Adipose tissue (tissue), 3 donors: Measurements from ENCODE around the gene DOCK3. TPM values are rescaled to one million over a fixed set of nuclear protein-coding genes. Genes with fewer than 3 reads are reported as not detected.
"Not testable (repeated sequence)": the region's sequence is repeated elsewhere in the genome, so short reads cannot be mapped to it uniquely, and the experiment has no call there.

Source experiments
- H3K27ac ChIP-seq: one replicate; pipeline ENCODE4 v1.5.1; 2013; ENCODE audit warnings: low read depth, low read length
- WGBS, 3 donors: extraction: QIAGEN DNeasy Blood & Tissue Kit; methylation state at CpG; one replicate each; pipeline ENCODE4 v1.1.7; 2013; 5-methylcytosine and 5-hydroxymethylcytosine counted together
- polyA plus RNA-seq, 3 donors: library from polyadenylated mRNA; stranded (reverse); fragments of 200-250 nt; gene quantifications; one replicate each; pipeline ENCODE4 v1.2.3, GENCODE V29; 2013
- donor health status: healthy with polysubstance abuse.
- donor health status: Bipolar disorder and iron deficiency.
- donor health status: healthy.

Gene DOCK3
- polyA plus RNA-seq, 3 donors: 0.09 to 0.14 (median 0.11) TPM

DNA sequence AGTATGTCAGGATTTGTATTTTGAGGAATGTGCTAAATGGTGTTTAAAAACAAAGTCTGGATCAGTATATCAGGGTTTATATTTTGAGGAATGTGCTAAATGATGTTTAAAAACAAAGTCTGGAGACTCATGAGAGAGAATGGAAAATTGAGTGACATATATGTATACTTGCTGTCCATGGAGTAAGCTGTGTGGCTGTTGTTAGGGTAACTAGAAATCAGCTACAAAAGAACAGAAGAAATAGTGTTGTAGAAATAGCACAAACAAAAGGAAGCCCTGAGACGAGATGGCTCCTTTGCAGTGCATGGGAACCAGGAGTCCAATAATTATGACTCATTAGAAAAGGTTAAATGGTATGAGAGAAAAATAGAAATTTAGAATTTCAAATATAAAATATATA, 427.7 kb downstream of the DOCK3 start:
- H3K27ac ChIP-seq: no peak overlapping the region
- WGBS, 3 donors: 60 to 88% (median 74%) methylated on average over 1 of the region's 1 CpG

DNA sequence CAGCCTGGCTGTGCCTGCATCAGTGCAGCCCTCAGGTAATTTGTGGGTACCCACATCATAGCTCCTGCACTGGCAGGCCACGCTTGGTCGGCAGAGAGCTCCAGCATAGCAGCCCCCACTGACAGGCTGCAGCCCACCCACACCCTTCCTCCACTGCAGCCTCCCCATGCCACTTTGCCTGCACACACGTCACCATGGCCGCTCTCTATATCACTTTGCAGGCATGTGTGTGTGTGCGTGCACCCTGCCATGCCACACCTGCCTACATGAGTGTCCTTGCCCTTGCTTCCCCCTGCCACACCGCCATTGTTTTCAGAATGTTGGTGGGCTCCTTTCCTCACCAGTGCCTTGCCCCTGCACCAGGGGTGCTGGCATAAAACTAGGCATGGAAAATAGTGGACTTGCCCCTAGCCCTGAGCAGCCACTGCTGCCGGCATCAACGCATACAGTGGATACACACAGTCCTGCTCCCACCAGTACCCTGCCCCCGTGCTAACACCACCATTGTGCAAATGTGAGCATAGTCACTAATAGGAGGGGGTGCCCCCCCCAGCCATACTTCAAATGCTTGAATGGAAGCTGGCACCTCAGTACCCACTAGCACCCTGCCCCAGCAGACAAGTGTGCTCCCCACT, 431.6 kb downstream of the DOCK3 start:
- H3K27ac ChIP-seq: no peak overlapping the region
- 85 to 96% (median 95%) methylated on average over 9 of the region's 9 CpGs for WGBS, 3 donors

DNA sequence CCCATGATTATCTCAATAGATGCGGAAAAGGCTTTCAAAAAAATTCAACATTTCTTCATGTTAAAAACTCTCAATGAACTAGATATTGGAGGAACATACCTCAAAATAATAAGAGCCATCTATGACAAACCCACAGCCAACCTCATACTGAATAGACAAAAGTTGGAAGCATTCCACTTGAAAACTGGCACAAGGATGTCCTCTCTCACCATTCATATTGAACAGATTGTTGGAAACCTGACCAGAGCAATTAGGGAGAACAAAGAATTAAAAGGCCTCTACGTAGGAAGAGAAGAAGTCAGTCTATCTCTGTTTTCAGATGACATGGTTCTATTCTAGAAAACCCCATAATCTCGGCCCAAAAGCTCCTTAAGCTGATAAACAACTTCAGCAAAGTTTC, 435.9 kb downstream of the DOCK3 start:
- 72 to 81% (median 74%) methylated on average over 3 of the region's 3 CpGs for WGBS, 3 donors

DNA sequence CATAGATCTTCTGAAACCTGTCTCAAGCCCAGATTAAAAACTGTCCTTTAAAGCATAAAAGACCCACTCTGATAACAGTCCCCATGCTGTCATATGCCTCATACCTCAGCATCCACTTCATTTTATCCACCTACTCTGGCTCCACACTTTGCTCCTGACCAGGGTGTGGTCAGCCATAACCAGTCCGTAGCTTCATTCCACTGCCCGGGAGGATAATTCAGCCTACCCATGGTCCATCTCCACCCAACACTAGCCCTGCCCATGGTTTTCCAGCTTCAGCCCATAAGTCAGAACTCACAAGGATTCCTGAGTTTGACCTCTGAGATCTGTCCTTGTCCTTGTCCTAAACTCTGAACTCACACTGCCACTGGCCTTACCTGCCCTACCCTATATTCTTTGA, 448.2 kb downstream of the DOCK3 start:
- no peak overlapping the region for H3K27ac ChIP-seq
- WGBS, 3 donors: 77 to 94% (median 86%) methylated on average over 2 of the region's 2 CpGs

More for the DNA sequence above, 435.9 kb downstream of the DOCK3 start:
- no peak overlapping the region for H3K27ac ChIP-seq

DNA sequence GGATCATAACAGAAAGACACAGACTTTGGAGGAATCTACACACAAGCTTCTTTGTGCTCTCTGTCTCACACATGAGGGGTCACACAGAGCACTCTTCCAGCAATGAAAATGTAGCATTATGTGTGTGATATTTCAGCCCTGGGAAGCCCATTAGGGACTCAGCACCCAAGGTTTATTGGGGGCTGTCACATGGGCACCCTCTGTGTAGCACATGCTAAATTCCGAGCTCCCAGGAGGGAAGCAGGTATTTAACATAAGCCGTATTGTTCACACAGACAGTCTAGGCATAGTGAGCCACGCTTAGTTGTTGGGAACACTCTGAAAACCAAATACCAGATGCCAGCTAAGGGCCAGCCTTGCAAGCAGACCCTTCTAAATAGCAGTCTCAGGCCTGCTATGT, 448.8 kb downstream of the DOCK3 start:
- no peak overlapping the region for H3K27ac ChIP-seq
- 62 to 87% (median 86%) methylated on average over 3 of the region's 3 CpGs for WGBS, 3 donors

DNA sequence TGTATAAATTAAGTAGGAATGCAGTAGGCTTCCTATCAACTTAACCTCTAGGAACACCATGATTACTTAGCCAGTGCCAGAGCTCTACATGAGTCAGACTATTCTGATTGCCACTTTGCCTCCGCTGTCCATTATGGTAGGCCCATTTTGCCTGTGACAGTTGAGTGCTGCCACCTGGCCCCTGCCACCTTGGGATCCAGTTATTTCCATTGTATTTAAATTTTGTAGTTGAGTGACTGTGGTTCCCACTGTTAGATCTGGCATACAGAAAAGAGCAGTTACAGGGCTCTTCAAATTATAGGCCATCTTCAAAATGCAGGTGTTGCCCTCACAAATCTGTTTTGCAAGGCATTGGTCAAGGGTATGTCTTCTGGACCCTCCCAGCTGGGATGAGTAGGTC, 456.9 kb downstream of the DOCK3 start:
- 83 to 100% (median 96%) methylated on average over 1 of the region's 1 CpG for WGBS, 3 donors
- H3K27ac ChIP-seq: not testable (repeated sequence)

DNA sequence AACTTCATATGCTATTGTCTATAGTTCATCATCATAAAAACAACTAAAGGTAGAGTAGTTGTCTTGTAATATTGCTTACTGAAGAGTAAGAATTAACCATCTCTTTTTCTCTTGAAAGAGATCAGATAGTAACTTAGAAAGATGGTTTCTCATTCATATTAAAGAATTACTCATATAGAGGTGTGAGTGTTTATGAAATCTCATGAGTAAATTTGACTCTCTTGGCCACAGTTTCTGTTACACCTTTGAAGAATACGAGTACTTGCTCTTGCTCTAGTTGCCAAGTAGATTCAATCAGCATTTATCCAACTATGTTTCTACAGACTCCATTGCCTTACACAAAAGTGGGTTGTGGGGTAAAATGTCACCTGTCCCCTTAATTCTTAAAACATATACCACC, 463.0 kb downstream of the DOCK3 start:
- H3K27ac ChIP-seq: no peak overlapping the region
- 79 to 88% (median 86%) methylated on average over 1 of the region's 1 CpG for WGBS, 3 donors

DNA sequence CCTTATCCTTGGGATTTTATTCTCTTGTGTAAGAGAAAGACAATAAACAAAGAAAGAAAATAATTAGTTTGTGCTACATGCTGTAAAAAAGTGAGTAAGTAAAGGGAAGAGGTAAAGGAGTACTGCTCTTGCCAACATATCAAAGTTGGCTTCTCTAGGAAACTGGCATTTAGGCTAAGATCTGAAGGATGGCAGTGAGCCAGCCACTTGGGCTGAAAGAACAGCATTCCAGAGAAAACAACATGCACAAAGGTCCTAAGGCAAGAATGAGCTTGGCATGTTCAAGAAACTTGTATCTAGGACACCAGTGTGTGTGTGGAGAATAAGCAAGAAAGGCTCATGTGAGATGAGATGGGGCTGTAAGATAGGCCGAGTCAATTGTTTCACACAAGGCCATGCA, 464.9 kb downstream of the DOCK3 start:
- no peak overlapping the region for H3K27ac ChIP-seq
- WGBS, 3 donors: 80 to 93% (median 88%) methylated on average over 1 of the region's 1 CpG

DNA sequence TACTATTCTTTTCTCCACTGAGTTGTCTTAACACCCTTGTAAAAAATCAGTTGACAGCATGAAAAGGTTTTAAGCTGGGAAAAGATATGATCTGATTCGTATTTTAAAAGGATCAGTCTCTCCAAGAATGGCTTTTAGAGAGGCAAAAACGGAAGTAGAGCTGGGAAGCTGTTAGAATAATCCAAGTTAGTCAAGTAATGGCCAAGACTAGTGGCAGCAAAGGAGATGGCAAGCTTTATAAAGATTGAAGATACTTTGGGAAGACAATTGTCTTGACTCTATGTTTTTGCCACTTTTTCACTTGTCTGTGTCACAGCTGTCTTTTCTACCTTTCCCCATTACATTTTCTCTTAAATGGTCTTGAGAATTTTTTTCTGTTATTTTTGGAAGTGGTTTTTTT, 466.8 kb downstream of the DOCK3 start:
- WGBS, 3 donors: 36 to 51% (median 39%) methylated on average over 2 of the region's 2 CpGs
- no peak overlapping the region for H3K27ac ChIP-seq

DNA sequence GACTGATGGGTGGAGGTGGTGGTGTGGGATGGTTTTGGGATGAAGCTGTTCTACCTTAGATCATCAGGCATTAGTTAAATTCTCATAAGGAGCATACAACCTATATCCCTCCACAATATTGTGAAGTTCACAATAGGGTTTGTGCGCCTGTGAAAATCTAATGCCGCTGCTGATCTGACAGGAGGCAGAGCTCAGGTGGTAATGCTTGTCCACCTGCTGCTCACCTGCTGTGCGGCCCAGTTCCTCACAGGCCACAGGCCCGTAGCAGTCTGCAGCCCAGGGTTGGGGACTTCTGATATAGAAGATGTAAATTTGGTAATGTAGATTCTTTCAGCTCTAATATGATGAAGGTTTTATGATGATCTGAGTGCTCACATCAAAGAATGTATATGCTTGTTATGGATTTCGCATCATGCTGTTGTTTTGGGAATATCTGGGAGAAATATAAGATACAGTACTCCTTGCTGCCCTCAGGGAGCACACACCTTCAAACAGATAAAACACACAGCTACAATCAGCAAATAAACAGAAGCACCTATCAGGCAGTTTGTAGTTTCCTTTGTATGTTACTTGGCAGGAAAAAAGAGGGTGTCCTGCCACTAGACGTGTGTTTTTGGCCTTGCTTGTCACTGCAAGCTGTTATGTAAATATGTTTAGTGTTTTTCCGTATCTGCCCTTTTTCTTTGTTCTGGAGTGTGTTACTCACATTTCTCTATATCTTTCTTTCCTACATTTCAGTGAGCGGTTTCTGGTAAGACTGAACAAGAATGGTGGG, 471.3 kb downstream of the DOCK3 start:
- no peak overlapping the region for H3K27ac ChIP-seq
- WGBS, 3 donors: 75 to 90% (median 85%) methylated on average over 8 of the region's 8 CpGs

DNA sequence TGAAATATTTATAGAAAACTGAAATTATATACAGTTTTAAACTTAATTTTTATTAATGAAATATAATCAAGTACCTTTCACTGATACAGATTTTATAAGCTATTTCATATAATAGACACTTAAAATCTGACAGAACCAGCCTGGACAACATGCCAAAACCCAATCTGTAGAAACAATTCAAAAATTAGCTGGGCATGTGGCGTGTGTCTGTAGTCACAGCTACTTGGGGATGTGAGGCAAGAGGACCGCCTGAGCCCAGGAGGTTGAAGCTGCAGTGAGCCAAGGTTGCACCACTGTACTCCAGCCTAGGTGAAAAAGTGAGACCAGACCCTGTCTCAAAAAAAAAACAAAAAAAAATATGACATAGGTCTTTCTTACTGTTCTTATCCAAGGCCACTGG, 472.1 kb downstream of the DOCK3 start:
- 92 to 97% (median 93%) methylated on average over 2 of the region's 2 CpGs for WGBS, 3 donors
- no peak overlapping the region for H3K27ac ChIP-seq

DNA sequence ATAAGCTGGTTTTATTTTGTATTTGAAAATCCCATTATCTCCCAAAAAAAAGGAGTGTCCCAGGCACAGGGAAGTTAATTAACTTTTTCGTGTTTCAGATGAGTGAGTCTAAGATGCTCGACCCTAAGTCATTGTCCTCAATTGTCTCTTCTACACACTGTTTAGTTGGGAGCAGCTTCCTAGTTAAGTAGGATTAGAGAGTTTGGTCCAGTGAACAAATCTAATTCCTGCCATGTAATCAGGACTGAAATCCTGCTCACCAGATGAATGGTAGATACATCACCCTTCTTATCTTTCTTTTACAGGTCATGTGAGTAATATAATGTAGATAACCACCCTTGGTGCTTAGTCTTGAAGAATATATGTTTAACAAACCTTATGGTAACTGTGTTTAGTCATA, 481.4 kb downstream of the DOCK3 start:
- WGBS, 3 donors: 76 to 83% (median 80%) methylated on average over 2 of the region's 2 CpGs
- H3K27ac ChIP-seq: no peak overlapping the region

DNA sequence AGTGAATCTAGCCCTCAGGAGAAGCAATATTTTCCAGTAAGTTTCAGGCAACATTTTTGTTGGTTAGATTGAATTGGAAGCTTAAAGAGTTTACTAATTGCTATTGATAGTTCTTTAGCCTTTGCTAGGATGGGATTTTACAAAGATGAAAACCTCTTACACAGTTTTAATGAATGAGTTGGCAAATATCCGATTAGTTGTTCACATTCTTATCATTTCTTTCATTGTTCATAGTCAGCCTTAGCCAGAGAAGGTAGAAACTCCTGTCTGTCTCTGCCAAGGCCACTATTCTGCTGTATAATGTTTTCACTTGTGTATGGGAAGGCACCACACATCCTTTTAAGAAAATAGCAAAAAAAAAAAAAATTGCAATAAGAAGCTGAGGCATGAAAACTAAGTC, 488.3 kb downstream of the DOCK3 start:
- H3K27ac ChIP-seq: no peak overlapping the region
- WGBS, 3 donors: 50 to 70% (median 65%) methylated on average over 1 of the region's 1 CpG

DNA sequence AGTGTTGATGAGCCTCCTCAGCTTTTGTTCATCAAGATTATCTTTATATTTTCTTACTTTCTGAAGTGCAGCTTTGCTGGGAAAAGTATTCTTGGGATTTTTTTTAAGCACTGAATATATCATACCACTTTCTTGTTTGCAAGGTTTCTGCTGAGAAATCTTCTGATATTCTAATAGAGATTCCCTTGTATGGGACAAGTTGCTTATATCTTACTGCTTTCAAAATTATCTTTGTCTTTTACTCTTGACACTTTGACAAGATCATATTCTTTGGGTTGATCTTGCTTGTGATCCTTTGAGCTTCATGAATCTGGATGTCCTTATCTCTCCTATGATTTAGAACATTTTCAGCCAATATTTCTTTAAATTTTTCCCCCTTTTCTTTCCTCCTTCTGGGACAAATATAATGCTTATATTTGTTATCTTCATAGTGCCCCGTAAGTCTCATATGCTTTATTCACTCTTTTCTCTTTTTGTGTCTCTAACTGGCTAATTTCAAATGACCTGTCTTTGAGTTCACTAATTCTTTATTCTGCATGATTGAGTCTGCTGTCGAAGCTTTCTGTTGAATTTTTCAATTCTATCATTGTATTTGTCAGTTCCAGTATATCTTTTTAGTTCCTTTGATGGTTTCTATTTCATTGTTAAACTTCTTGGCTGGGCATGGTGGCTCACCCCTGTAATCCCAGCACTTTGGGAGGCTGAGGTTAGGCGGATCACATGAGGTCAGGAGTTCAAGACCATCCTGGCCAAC, 499.0 kb downstream of the DOCK3 start:
- 81 to 90% (median 87%) methylated on average over 3 of the region's 3 CpGs for WGBS, 3 donors
- H3K27ac ChIP-seq: no peak overlapping the region

DNA sequence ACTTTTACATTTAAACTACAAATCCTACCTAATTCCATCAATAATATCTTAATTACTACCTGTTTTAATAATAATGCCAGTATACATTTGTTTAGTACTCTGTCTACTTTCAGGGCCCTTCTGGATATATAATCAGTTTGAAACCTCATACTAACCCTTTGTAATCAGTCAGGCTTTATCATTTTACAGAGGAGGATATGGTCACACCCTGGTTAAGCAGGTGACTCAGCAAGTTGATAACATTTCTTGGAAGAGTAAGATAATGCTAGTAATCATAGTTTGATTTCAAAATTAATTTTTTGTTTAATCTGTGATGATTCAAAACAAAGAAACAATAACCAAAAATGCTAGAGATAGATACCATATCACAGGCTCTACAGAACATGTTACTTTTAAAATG, 502.2 kb downstream of the DOCK3 start:
- no peak overlapping the region for H3K27ac ChIP-seq

DNA sequence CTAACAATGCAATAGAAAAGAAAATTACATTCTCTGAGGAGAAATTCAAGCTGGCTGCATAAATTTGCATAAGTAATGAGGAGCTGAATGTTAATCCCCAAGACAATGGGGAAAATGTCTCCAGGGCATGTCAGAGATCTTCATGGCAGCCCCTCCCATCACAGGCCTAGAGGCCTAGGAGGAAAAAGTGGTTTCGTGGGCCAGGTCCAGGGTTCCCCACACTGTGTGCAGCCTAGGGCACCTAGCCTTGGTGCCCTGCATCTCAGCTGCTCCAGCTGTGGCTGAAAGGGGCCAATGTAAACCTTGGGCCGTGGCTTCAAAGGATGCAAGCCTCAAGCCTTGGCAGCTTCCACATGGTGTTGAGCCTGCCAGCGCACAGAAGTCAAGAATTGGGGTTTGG, 511.7 kb downstream of the DOCK3 start:
- not testable (repeated sequence) for H3K27ac ChIP-seq
- 67 to 75% (median 69%) methylated on average over 3 of the region's 3 CpGs for WGBS, 3 donors

DNA sequence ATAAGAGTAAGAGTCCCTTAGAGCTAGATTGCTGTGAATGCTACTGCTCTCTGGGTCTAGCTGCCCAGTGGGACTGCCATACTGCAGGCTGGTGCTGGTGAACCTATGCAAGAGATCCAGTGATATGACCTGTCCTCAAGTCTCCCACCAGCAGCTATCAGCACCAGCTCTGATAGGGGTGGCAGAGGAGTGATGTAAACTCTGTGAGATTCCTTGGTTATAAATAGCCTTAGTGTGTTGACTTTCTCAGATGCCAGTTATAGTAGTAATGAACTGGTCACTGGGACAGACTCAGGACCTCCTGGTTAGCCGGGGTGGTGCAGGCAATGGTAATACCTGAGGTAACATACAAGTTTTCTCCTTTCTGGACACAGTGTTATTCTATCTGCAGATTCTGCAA, 515.5 kb downstream of the DOCK3 start:
- WGBS, 3 donors: 76 to 95% (median 77%) methylated on average over 1 of the region's 1 CpG
- no peak overlapping the region for H3K27ac ChIP-seq

DNA sequence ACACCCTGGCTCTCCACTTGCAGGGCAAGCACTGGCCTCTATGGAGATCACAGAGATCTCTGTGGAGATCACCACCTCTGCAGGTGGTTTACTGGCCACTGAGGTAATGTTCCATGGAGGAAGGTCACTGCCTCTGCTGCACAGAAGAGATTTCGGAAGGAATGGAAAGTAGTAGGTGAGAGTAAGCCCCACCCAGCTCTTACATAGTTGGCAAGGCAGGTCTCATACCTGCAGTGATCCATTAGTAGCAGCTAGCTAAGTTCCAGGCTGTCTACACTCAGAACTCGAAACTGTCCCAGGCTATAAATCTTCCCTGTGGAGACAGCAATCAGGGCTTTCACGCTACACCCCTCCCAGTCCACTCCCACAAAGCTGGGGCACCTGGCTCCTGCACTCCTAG, 516.1 kb downstream of the DOCK3 start:
- WGBS, 3 donors: 69 to 75% (median 75%) methylated on average over 3 of the region's 3 CpGs
- H3K27ac ChIP-seq: no peak overlapping the region

DNA sequence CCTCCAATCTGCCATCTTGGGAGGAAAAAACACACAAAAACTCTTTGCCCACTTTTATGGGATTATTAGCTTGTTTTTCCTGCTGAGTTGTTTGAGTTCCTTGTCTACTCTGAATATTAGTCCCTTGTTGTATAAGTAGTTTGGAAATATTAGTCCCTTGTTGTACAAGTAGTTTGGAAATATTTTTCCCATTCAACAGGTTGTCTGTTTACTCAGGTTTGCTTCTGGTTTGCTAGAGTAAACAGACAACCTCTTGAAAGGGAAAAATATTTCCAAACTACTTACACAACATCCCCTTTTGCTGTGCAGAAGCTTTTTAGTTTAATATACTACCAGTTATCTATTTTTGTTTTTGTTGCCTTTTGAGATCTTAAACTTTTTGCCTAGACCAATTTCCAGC, 517.0 kb downstream of the DOCK3 start:
- no peak overlapping the region for H3K27ac ChIP-seq

DNA sequence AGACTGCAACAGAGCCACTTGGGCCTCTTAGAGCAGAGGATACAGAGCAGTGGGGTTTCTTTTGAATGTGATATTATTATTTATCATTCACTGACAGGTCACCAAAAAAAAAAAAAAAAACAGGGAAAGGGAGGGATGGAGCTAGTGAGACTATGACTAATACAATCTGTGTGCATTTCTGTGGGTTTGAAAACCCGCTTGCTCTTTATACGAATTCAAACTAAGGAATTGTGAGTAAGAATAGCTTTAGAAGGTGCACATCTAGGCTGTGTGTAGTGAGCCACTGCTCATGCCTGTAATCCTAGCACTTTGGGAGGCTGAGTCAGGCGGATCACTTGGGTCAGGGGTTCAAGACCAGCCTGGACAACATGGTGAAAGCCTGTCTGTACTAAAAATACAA, 523.8 kb downstream of the DOCK3 start:
- 80 to 92% (median 86%) methylated on average over 3 of the region's 3 CpGs for WGBS, 3 donors
- H3K27ac ChIP-seq: no peak overlapping the region
